Right cardiac atrium (tissue), 5 donors: ENCODE data around the gene YWHAQ. TPM values are rescaled to one million over a fixed set of nuclear protein-coding genes. Genes with fewer than 3 reads are reported as not detected.
A peak's percentile ranks its signal among the peaks of the same experiment; 100 is the strongest.
"Not testable (repeated sequence)": the region's sequence is repeated elsewhere in the genome, so short reads cannot be mapped to it uniquely, and the experiment has no call there.

Experiments
- ATAC-seq, 2 donors: fragments of 200-7000 bp; cut with Tn5 transposase; one replicate each; pipeline versions ENCODE4 v1.8.0 to v1.9.1; 2020; ENCODE audit warnings: moderate library complexity in 2 of 2, mild to moderate bottlenecking in 1 of 2
- DNase-seq, 3 donors: peaks; one replicate each; pipeline ENCODE4 v3.0.0-alpha.2; 2020
- H3K27ac ChIP-seq: one replicate; pipeline ENCODE4 v1.5.1; 2013; ENCODE audit warnings: mild to moderate bottlenecking, low read length, control low read depth, moderate library complexity
- H3K27me3 ChIP-seq: one replicate; pipeline ENCODE4 v1.6.1; 2013; ENCODE audit not compliant: control insufficient read depth, insufficient read depth
- H3K4me1 ChIP-seq: one replicate; pipeline ENCODE4 v1.6.1; 2013; ENCODE audit warnings: low read length; ENCODE audit not compliant: control insufficient read depth, insufficient read depth
- H3K4me3 ChIP-seq: one replicate; pipeline ENCODE4 v1.5.1; 2013; ENCODE audit warnings: low read length, control low read depth
- H3K9me3 ChIP-seq: one replicate; pipeline ENCODE4 v1.6.1; 2013; ENCODE audit warnings: low read length; ENCODE audit not compliant: control insufficient read depth
- WGBS: extraction: QIAGEN DNeasy Blood & Tissue Kit; methylation state at CpG from one replicate; pipeline ENCODE4 v1.1.7; 2013; 5-methylcytosine and 5-hydroxymethylcytosine counted together
- intact Hi-C, 4 donors: fragments of 100-400 bp; cut with DNase I; formaldehyde crosslinking; loops; one replicate each; pipeline versions ENCODE4 v1.11.0 to v1.14.0; 2022 to 2023
- polyA plus RNA-seq: library from polyadenylated mRNA; stranded (reverse); fragments of 200-250 nt; gene quantifications from one replicate; pipeline ENCODE4 v1.2.3, GENCODE V29; 2013
- total RNA-seq, 4 donors: library from RNA; stranded (reverse); fragmentation: NEBNext Ultra II Directional; extraction: Animal tissue kit (Norgen Biotek cat#: 25700); gene quantifications; one replicate each; pipeline ENCODE4 v1.2.1, GENCODE V29; 2021
- donor health status: healthy with polysubstance abuse.
- donor health status: DM: no; HTN: yes; CAD: no.
- donor health status: DM: no; HTN: no; CAD: no.
- donor health status: DM: no; HTN: yes; CAD: no; lungs with severe emphysema.
- donor health status: DM: yes; HTN: yes; CAD: no.

Gene YWHAQ
- total and polyA plus RNA-seq, 5 donors = 128 to 201 (median 158) TPM

- intact Hi-C loops = loop anchor here in 1 of 4 donors (10.0 kb wide), 1 partner anchor 49 kb away; no protein-coding TSS in a partner anchor
- Histone ChIP-seq H3K4me1 (peaks cover 3% of the 10 kb centered on the region), H3K27ac (peak overlapping the region; percentile 63), H3K9me3 (no peaks in the 10 kb centered on the region), H3K4me3 (no peak overlapping the region), H3K27me3 (no peaks in the 10 kb centered on the region)
- 72% methylated on average over 11 of the region's 11 CpGs for WGBS
- ATAC-seq (peak; percentile 95), DNase-seq (peak; percentile 84 to 91 (median 84))
These were observed 65.2 kb downstream of the YWHAQ start for GRCh38 chr2:9565436-9566153.

GRCh38 chr2:9560628-9561027, 70.2 kb downstream of the YWHAQ start:
- 79% methylated on average over 2 of the region's 2 CpGs for WGBS
- Histone ChIP-seq H3K4me1 (peaks cover 4% of the 10 kb centered on the region), H3K9me3 (no peaks in the 10 kb centered on the region), H3K4me3 (no peak overlapping the region), H3K27ac (no peak overlapping the region), H3K27me3 (no peaks in the 10 kb centered on the region)
- no peak for ATAC-seq
- intact Hi-C loops = loop anchor here in 1 of 4 donors (10.0 kb wide), 1 partner anchor 54 kb away; no protein-coding TSS in a partner anchor
- DNase-seq = no peak

GRCh38 chr2:9558948-9559381, 71.8 kb downstream of the YWHAQ start:
- Histone ChIP-seq H3K4me1 (peaks cover 6% of the 10 kb centered on the region), H3K27me3 (no peaks in the 10 kb centered on the region), H3K9me3 (no peaks in the 10 kb centered on the region), H3K4me3 (no peak overlapping the region), H3K27ac (peak overlapping the region; percentile 62)
- 90% methylated on average over 1 of the region's 1 CpG for WGBS
- intact Hi-C loops = no loop called here
- no peak for ATAC-seq
- DNase-seq = no peak

- intact Hi-C loops = no loop called here
- H3K27me3 ChIP-seq = no peaks in the 10 kb centered on the region
- under 1% methylated on average over 32 of the region's 32 CpGs for WGBS
- peak in 1 of 2 donors; percentile 56 for ATAC-seq
- H3K4me3 ChIP-seq = peak overlapping the region; percentile 96
- peak overlapping the region; percentile 99 for H3K27ac ChIP-seq
- H3K9me3 ChIP-seq = no peaks in the 10 kb centered on the region
- peaks cover 6% of the 10 kb centered on the region for H3K4me1 ChIP-seq
- DNase-seq = no peak
These were observed 74.6 kb downstream of the YWHAQ start for GRCh38 chr2:9556121-9556743.

- DNase-seq (peak; percentile 98 to 99 (median 99)), ATAC-seq (peak; percentile 98)
- Histone ChIP-seq H3K27ac (peak within 1 kb of the TSS; percentile 99), H3K9me3 (no peaks in the 10 kb centered on the region), H3K4me1 (peaks cover 6% of the 10 kb centered on the region), H3K27me3 (no peaks in the 10 kb centered on the region), H3K4me3 (peak within 1 kb of the TSS; percentile 96)
- intact Hi-C loops = no loop called here
- under 1% methylated on average over 73 of the region's 73 CpGs for WGBS
These were observed 75.3 kb downstream of the YWHAQ start, which contains the start of gene ADAM17 for GRCh38 chr2:9555297-9556120. Gene ADAM17, minus strand, starts transcription at chr2:9555830. Its CDS starts 225 bp downstream, at chr2:9555605.

GRCh38 chr2:9554921-9555296, 75.9 kb downstream of the YWHAQ start:
- DNase-seq = peak in 1 of 3 donors; percentile 54
- peaks cover 6% of the 10 kb centered on the region for H3K4me1 ChIP-seq
- peak overlapping the region; percentile 96 for H3K27ac ChIP-seq
- ATAC-seq = peak; percentile 4 to 32
- intact Hi-C loops = no loop called here
- WGBS = under 1% methylated on average over 9 of the region's 9 CpGs
- peak overlapping the region; percentile 92 for H3K4me3 ChIP-seq
- H3K9me3 ChIP-seq = no peaks in the 10 kb centered on the region
- no peaks in the 10 kb centered on the region for H3K27me3 ChIP-seq

GRCh38 chr2:9552219-9553178, 78.3 kb downstream of the YWHAQ start:
- Histone ChIP-seq H3K9me3 (no peaks in the 10 kb centered on the region), H3K4me3 (no peak overlapping the region), H3K27ac (no peak overlapping the region), H3K27me3 (no peaks in the 10 kb centered on the region), H3K4me1 (peaks cover 7% of the 10 kb centered on the region)
- 29% methylated on average over 2 of the region's 2 CpGs for WGBS
- ATAC-seq = no peak
- DNase-seq = no peak
- intact Hi-C loops = no loop called here

GRCh38 chr2:9550859-9551391, 79.9 kb downstream of the YWHAQ start:
- H3K4me1 ChIP-seq = not testable (repeated sequence)
- H3K27ac ChIP-seq = peak overlapping the region; percentile 56

GRCh38 chr2:9549420-9549819, 81.4 kb downstream of the YWHAQ start:
- Histone ChIP-seq H3K9me3 (no peaks in the 10 kb centered on the region), H3K4me3 (no peak overlapping the region), H3K4me1 (peaks cover 8% of the 10 kb centered on the region), H3K27ac (no peak overlapping the region), H3K27me3 (no peaks in the 10 kb centered on the region)
- intact Hi-C loops = no loop called here
- ATAC-seq (no peak), DNase-seq (no peak)
- 90% methylated on average over 9 of the region's 9 CpGs for WGBS

More at GRCh38 chr2:9550859-9551391, 79.9 kb downstream of the YWHAQ start:
- H3K4me3 ChIP-seq, H3K27me3 ChIP-seq, H3K9me3 ChIP-seq, ATAC-seq, intact Hi-C loops: not testable (repeated sequence)
- peak in 2 of 3 donors; percentile 35 to 61 for DNase-seq
- 58% methylated on average over 7 of the region's 7 CpGs for WGBS

GRCh38 chr2:9548506-9548905, 82.3 kb downstream of the YWHAQ start:
- ATAC-seq (no peak), DNase-seq (no peak)
- Histone ChIP-seq H3K9me3 (no peaks in the 10 kb centered on the region), H3K4me3 (no peak overlapping the region), H3K27me3 (no peaks in the 10 kb centered on the region), H3K27ac (no peak overlapping the region), H3K4me1 (peaks cover 8% of the 10 kb centered on the region)
- WGBS = 45% methylated on average over 2 of the region's 2 CpGs
- intact Hi-C loops = no loop called here
